ENCODE data around the gene IL32.

- TF ChIP-seq CTCF (IDR thresholded peaks at IDR 0.05; ENCODE audit: low read length) = no peak
- no peak for TF ChIP-seq EZH2 (IDR thresholded peaks at IDR 0.05; ENCODE audit: borderline replicate concordance, low read length)
Observed at GRCh38 chr16:3115003-3115402, 49.6 kb downstream of the IL32 start.
